Medulla oblongata (tissue), 1 donor: ENCODE measurements around the gene ADCY2.

Source experiments
- DNase-seq: peaks from one replicate; pipeline ENCODE4 v3.0.0-alpha.2; 2015; ENCODE audit errors: extremely low spot score

ADCY2 gene

DNA sequence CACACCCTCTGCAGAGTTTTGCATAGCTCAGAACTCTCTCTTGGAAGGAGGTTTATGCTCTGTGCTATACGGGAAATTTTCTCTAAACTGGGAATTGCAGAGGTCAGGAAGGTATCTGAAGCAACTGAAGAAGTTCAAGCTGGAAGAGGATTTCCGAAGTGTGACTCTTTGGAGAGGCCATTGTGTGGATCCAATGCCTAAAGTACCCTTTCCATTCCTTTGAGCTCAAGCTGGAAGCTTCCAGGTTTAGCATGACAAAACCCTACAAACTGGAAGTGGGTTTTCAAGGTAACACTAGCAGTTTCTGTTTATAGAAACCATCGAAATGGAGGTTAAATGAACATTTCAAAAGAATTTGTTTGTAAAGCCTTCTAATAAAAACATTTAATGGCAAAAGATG is 267.9 kb downstream of the ADCY2 start:
- no peak for DNase-seq

DNA sequence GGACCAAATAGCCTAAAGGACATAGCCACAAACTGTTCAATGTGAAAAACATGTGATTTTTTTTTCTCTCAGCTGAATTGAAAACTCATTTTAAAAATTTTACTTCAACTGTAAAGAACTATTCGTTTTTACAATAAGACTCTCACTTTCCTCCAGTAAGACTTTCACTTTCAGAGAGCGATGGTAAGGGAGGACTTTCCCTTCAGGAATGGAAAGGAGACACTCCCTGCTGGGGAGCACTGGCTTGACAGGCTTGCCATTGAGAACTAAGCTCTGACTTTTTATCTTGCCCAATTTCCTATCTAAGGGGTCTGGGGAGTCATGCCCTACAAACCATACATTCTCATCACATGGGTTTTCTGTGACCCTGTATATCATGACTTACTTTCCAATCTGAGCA is 268.3 kb downstream of the ADCY2 start:
- no peak for DNase-seq

DNA sequence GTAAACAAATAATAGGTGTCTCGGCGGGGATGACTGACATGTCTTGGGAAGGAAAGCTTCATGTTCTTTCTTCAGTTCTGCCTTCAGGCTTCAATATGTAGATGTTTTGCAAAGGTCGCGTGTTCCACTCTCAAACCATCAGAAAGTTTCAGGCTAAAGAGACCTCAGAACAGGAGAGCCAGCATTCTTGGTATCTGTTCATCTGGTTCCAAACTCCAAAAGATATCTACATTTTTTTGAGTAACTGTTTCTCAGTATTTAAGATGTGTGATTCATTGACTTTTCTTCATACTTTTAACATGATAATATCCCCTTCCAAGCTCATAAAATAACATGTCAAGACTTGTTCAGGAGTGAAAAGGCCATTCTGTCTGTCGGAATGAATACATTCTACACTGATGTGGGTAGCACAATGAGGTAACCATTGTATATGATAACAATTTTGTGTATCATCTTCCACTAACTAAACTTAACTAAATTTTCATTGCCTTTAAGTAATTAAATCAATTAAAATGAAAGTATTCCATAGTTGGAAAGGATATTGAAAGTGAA is 271.4 kb downstream of the ADCY2 start:
- no peak for DNase-seq

DNA sequence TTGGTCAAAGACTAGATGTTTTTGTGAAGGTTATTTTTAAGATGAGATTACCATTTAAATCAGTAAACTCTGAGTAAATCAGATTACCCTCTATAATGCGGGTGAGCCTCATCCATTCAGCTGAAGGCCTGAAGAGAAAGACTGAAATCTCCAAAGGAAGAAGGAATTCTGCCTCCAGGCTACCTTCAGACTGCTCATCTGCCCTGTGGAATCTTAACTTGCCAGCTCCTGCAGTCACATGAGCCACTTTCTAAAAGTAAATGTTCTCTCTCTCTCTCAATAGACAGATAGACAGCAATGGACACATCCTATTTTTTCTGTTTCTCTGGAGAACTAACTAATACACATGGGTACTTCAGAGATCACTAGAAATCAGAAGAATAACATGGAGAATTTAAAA is 272.2 kb downstream of the ADCY2 start:
- no peak for DNase-seq

DNA sequence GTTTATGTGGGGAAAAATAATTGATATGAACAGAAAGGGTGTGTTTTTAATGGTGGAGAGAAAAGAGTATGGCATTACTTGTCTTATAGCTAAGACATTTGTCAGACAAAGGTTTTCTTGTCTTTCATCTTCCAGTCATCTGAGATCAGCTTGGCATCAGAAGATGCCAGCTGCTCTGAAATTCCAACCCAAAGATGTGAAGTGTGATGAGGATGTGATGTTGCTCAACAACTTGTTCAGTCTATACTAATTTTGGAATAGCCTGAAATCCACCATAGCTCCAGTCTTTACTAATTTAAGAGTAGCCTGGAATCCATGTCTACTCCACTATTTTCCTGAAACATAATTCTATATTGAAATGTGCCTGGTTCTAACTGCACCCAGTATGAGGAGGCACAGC is 272.7 kb downstream of the ADCY2 start:
- no peak for DNase-seq

DNA sequence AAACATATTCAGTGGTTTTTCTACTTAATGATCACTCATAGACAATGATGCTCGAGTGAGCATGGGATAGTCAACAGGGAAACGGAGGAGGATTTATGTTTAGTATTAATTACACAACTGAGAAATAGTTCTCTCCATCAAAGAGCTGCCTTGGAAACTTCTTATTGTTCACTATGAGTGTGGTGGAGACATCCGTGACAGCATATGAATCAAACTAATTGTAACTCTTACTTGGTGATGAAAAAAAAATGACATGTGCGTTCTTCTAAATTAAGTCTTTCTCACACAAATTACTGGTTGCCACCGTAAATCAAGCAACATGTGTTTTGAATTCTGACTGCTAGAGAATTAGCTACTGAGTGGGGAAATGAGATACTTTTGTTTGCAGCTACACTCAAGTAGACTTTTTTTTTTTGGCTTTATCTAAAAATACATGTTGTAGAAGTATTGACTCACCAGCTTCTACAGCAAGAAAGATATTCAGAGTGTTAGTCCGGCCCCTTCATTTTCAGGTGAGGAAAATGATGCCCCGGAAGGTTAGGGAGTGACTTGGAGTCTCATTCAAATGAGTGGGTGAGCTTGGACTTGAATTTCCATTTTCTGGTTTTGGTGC is 275.5 kb downstream of the ADCY2 start:
- peak; percentile 70 for DNase-seq

DNA sequence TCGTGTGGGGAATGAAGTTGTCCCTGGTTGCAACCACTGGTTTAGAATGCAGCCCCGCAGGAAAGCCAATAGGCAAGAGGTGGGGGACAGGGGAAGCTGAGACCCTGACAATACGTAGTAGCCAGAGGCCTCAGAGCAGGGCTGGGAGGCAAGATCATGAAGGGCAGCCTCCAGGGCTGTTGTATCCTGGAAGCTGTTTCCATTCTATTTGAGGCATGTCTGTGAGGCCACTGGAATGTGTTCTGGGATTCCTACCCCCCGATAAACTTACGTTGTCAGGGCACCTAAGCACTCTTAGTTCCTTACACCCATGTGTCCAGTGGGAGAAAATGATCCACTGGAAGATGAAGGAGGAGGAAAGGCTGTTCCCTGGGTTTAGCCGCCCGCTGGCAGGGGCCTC is 277.7 kb downstream of the ADCY2 start:
- no peak for DNase-seq

DNA sequence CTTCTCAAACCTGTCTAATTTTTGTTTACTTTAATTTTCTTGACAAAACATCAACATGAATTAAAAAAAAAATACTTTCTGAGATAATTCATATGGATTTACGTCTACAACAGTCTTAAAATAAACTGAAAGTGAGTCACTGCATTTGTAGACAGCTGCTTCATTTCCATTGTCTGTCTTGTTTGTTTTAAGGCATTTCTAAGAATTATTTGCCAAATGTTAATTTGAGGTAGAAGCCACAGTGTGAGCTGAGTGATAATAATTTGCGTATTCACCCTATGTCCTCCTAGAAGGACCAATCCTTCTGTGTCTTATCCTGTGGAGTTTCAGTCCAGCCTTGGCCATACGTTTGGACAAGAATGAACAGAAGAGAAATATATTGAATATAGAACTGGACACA is 280.5 kb downstream of the ADCY2 start:
- no peak for DNase-seq

DNA sequence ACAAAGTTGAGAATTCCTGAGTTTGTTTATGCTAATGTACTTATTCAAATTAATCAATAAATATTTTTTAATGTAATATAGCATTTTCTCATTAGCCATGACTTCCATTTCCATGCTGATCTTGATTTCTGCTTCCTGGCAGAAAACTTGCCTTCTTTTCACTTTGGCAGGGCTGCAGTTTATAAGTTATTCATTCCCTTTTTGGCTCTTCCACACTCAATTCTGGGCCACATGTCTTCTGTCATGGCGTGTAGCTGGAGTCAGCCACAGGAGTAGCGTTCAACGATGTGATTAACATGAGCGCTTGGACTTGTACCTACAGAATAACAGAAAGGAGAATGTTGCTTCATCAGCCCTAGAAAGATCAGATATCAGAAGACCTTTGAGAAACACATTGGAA is 282.1 kb downstream of the ADCY2 start:
- DNase-seq = no peak

DNA sequence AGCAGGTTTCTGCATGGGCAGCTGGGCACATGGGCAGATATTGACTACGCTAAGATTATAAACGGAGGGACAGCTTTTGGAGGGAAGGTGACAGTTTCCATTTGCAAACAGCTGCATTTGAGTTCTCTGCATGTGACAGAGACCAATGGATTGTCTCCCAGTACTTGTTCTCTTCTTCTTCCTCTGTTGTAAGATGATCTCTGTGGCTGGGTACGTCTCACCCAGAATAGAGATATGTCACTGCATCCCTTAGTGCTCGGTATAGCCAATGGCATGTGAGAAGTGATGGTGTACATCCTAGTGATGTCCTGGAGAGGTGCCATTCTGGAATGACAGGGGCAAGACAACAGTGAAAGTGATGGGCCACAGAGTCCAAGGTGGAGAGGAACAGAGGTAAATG is 283.7 kb downstream of the ADCY2 start:
- DNase-seq = no peak

DNA sequence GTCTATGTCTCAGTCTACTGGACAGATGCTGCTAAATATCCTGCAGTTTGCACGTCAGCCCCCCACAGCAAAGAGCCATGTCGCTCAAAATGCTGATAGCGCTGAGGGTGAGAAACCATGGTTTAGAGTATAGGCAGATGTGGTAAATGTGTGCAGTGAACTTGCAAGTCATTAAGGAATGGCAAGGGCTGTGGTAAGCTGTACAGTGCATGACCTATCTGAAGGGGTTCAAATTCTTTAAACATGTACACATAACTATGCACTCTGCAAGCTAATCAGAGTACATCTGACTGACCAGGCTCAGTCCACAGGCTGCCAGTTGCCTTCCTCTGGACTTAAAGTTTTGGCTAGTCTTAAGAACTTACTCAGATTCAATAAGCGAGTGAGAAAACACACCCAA is 284.3 kb downstream of the ADCY2 start:
- no peak for DNase-seq

DNA sequence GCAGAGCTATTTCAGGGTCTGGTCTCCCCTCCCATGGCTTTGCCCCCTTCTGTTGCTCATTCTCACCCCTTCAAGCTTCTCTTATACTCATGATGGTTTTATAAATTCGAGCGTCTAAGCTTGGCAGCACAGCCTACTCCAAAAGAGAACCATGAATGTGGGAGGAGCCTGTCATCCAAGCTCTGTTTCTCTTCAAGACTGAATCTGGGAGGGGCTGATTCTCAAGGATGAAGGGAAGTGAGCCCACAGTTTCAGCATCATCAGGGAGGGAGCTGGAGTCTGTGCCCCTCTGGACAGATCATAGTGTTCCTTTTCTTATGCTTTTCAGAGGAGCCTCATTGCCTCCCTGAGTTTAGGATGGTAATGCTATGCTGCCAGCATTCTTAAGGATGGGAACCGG is 286.4 kb downstream of the ADCY2 start:
- DNase-seq = no peak

DNA sequence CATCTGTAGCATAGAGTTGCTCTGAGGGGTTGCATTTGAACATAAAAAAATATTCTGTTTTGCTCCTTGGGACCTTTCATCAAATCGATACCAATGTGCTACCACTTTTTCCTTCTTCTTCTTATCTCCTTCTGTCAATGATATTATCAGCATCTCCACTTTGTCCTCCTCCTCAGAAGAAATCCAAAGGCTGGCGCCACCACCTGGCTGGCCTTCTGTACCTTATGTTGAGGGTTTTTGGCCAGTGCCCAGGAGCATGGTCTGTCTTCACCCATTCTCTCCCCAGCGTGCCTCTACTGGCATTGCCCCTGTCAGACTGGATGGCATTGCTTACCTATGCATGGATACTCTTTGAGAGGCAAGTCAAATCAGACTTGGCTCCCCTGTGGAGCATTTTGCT is 287.8 kb downstream of the ADCY2 start:
- no peak for DNase-seq

DNA sequence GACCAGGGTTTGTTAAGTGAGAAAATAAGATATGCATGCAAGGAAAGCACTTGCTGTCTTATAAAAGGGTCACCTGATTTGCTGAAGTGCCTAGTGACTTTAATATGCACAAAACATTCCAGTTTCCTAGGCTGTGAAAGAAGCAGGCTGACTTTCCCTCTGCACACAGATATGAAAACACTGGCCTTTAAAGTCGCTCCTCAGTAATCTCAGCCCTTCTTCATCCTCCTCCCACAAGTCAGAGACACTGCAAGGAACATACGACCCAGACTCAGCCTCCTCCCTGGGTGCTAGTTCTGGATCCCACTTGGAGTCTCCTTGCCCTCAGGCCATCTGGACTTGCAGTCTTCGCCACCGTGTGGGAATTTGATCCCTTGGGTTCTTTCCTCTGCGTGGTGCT is 288.9 kb downstream of the ADCY2 start:
- no peak for DNase-seq

DNA sequence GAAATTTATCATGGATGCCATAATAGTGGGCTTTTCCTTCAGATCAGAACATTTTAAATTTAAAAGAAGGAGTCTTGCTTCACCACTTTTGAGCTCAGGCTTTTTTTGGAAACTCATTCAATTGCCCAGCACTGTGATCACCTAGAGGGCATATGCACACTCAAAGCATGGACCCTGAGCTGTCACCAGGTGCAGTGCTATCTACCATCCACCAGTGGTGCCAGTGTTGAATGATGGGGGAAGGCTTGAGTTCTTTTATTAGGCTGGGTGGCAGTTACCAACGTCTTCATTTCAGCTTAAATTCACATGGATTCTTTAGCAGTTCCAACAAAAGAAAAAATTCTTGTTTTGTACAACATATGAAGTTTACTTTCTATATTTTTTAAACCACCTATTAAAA is 290.9 kb downstream of the ADCY2 start:
- DNase-seq = no peak

DNA sequence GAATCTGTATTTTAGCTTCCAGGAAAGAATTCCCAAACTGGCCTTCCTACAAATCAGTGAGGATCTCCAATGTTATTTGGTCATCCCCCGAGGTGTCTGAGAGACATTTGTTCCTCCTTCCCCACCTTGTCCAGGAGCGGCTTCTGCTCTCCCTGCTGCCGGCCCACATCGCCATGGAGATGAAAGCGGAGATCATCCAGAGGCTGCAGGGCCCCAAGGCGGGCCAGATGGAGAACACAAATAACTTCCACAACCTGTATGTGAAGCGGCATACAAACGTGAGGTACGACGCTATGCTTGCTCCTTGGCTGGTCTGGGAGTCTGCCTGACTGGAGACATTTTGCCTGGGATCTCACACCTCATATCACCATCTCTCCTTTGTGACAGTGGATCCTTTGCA is 294.6 kb downstream of the ADCY2 start:
- no peak for DNase-seq

DNA sequence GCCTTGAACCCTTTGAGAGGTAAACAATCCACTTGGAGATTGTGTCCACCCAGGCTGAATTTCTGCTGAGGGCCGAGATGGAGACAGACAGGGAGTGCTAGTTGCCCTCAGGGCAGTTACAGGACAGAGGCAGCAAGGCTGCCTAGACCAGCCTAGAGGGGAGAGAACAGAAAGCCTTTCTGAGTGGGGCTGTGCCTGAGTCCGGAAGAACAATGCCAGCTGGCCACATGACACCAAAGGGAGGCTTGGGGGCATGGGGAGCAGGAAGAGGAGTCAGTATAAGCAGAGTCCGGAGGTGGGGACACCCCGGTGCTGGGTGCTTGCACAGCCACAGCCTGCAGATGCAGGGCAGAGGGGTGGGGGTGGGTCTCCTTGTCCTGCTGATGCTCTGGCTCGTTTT is 309.3 kb downstream of the ADCY2 start:
- DNase-seq = no peak

DNA sequence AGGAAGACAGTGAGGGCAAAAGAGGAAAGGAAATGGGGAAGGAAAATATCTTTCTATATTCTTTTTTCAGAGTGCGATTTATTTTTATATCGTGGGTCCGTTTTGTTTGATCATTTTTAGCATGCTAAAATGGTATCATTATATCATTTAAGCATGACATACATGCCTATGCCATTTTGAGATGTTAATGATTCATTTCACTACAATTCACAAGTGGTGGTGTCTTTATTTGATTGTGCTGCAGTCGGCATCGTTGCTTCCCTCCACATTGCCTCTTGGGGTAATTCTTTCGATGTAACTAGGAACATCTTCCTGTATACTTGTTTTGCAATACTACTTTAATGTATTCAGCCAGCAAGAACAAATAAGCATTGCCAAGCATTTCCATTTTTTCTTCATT is 309.8 kb downstream of the ADCY2 start:
- no peak for DNase-seq

DNA sequence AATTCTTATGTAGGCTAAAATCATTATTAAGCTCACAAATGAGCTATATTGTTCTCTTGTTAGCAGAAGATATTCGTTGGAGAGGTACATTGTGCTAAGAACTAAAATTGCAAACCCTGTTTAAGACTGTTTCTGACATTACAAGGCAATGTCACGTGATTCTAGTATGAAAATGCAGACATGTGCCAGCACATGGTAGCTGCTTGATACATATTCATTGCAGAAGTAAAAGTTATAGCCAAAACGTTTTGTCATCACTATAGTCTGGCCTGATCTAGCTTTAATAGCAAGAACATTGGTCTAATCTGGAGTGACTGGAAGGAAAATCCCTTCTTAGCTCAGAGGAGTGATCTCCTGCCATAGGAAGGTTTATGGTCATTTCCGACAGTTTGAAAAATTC is 310.3 kb downstream of the ADCY2 start:
- no peak for DNase-seq

DNA sequence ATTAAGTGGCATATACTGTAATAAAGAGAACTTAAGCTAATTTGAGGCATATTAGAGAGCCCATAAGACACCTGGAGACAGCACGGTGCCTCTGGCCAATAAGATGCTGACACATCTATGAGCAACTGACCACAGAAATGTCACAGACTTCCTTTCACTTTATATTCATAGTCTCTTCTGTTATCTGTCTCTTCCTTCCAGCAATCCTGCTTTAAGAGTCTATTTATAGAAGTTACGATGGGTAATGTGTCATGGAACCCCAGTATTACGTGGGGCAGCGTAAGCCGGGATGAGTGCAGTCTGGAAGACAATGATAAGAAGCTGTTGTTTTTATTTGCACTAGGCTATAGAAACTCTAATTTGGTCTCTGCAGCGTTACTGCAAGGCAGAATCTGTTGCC is 318.2 kb downstream of the ADCY2 start:
- no peak for DNase-seq

DNA sequence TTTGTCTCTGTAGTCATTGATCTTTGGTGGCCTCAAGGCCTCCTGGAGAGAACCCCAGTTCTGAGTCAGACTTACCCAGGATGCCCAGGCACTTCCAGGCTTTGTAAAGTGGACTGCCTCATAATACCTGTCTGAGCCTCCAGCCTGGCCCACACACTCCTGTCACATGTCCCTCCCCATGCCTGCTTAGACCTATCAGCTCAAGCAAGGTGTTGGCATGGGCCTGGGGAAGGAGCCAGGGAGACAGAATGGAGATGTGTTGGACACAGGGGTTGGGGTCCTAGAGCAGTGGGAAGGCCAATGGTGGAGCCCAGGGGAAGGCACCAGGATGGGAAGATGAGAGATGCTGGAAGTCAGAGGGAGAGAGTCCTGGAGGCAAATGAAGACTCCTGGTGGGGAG is 318.8 kb downstream of the ADCY2 start:
- DNase-seq = no peak

DNA sequence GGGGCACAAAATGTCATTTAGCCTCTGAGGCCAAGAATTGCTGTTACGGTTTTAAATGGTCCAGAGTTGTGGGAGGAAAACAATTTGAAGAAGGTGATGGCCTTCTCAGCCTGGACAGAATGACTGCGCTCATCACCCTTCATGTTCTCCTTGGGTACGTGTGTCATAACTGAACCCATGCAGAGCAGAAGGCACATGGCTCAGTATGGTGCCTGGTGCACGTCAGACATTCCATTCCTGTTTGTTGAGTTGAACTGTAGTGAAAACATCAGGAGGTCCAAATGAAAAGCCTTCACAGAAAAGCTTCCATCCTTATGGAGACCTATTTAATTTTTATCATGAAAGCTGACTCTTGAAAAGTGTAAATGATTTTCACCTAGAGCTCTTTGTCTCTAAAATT is 321.8 kb downstream of the ADCY2 start:
- no peak for DNase-seq

DNA sequence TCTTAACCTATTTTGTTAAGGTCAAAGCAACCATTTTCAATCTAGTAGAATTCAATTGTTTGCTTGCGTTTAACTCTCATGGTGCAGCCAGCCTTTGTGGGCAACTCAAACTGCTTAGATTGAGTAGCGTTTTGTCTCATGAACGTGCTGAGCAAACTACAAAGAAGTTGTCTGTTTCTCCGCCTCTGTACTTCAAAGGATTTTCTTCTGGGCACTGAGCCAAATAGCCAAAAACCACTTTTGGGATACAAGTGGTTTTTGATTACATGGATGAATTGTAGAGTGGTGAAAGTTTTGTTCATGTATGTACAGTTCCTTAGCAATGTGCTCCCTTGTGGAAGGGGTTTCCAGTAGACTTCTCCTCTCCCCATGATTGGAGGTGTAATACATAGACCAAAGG is 332.1 kb downstream of the ADCY2 start:
- DNase-seq = no peak

DNA sequence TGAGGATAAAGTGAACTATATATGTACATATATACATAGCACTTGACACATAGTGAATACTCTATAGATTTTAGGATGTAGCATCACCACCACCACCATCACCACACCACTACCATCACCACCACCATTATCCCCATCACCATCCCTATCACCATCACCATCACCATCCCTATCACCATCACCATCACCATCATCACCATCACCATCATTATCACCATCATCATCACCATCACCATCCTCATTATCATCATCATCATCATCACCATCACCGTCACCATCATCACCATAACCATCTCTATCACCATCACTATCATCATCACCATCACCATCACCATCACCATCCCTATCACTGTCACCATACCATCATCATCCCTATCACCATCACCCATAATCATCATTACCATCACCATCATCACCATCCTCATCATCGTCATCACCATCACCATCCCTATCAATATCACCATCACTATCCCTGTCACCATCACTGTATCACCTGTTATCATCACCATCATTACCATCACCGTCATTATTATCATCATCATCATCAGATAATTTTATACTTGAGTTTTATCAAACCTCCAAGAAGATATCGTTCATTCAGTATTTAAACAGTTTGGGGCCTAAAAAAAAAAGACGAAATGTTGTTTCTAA is 345.6 kb downstream of the ADCY2 start:
- no peak for DNase-seq
